Subcutaneous adipose tissue (tissue), 4 donors: ENCODE measurements around the gene TUBG2. TPM values are rescaled to one million over a fixed set of nuclear protein-coding genes. Genes with fewer than 3 reads are reported as not detected.

Experiments
- CTCF ChIP-seq: fragments of 450-650 bp; IDR thresholded peaks from one replicate; pipeline ENCODE4 v1.5.1; 2016; ENCODE audit warnings: low read depth, mild to moderate bottlenecking, control low read depth, antibody characterized with exemption, moderate library complexity
- total RNA-seq, 4 donors: library from RNA; depleted of rRNA; stranded (reverse); fragments of >200 nt; gene quantifications; one replicate each; pipeline ENCODE4 v1.1.0, GENCODE V29; 2016

The TUBG2 gene
- 10 to 100 TPM; 12.1 to 29.6 (median 21.2) TPM for total RNA-seq

DNA sequence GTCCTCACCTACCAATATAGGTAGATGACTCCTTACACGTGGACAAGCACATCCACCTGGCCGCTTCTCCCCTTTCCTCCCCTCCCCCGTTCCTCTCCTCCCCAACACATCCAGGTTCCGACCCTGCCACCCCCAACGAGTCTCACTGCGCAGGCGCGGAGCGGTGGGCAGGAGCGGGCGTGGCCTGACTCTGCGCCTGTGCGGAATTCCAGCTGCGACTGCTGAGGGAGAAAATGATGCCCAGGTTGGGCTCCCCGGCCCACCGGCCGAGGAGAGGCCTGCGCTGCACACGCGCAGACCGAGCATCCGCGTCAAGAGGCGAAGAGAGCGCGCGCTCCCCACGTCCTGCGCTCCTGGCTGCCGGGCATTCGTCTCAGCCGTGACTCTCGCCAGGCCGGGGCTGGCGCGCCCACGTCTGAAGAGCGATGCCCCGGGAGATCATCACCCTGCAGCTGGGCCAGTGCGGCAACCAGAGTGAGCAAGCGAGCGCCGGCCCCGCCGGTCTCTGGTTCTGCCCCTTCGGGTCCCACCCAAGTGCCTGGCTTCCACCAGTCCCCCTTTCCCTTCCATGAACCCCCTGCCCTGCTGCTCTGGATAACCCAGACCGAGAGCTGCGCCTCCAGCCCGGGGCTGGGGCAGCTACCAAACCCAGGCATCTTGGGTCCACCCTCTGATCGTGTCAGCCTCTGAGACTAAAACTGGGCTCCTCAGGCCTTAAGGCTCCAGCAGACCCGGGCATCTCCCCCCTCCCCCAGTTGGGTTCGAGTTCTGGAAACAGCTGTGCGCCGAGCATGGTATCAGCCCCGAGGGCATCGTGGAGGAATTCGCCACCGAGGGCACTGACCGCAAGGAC, at the start of gene TUBG2:
TUBG2 (plus strand) TSS at position 206 of the 853 bp plus-strand sequence; CDS start at position 426, 220 bp downstream.
- no peak for TF ChIP-seq CTCF

DNA sequence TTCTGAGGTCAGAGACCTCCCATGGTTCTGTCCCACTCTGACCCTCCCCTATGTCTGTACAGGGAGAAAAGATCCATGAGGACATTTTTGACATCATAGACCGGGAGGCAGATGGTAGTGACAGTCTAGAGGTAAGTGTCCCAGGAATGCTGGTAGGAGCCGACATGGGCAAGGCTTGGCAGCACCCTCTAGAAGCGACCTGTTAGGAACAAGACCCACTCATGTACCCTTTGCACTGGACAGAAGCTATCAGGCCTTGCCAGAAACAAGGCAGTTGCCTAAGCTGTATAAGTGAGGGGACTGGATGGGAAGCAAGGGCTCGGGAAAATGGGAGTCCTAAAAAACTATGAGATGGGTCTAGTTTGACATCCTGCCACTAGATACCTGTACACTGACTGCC, 47.1 kb upstream of the TUBG2 start:
- no peak for TF ChIP-seq CTCF

GRCh38 chr17:42613699-42614295, 45.3 kb upstream of the TUBG2 start:
- no peak for TF ChIP-seq CTCF

DNA sequence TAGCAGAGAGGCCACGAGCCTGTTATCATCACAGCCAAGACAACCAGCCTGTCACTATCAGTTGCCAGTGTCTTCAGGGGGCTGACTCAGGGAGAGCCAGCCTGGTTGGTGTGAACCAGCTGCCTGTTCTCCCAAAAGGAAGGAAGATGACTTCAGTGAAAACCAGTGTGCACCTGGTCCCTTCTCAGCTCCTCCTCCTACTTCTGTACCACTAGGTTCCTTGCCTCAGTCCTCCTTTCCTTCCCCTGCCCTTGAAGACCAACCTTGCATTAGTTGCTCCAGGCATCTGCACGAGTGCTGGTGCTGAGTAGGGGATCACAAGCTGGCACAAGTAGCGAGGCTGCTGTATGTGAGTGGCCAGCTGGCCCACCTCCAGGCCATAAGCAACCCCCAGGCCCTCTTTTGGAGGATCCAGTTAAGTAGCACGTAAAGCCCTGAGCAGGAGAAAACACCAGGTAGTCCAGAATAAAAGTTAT, 41.1 kb upstream of the TUBG2 start:
- no peak for TF ChIP-seq CTCF

- no peak for TF ChIP-seq CTCF
Observed at GRCh38 chr17:42618442-42619150, 40.5 kb upstream of the TUBG2 start.

- no peak for TF ChIP-seq CTCF
Observed at GRCh38 chr17:42623271-42623670, 35.8 kb upstream of the TUBG2 start.
